ENCODE measurements around the gene DLST.

The DLST gene

DNA sequence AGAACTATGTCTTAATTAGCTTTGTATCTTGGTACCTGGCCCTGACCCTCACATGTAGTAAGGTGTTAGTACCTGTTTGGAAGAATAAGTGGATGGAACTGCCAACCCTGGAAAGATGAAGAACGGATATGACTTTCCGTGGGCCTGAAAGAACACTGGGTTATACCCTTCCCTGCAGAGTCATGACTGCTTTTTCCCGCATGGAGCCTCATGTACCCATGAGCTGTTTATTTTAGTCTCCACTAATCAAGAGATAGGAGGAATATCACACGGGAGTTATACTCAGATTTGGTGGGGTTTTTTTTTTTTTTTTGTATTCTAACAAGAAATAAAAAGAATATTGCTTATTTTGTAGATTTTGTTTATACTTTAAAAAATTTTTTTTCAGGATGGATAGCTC lies 15.9 kb downstream of the DLST start:
- no peak for DNase-seq

DNA sequence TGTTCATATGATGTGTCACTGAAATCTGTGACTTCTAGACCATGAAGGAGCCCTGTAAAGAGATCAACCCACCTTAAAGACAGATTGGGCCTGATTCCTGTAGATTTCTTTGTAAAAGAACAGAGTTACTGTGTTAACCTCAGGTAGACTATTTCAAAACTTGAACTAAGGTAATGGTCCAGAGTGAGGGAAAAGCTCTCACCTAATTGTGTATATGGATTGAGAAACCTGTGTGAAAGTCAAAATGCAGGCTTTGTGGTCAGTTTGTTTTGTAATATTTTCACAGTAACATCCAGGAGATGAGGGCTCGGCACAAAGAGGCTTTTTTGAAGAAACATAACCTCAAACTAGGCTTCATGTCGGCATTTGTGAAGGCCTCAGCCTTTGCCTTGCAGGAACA lies 16.4 kb downstream of the DLST start:
- DNase-seq: no peak

DNA sequence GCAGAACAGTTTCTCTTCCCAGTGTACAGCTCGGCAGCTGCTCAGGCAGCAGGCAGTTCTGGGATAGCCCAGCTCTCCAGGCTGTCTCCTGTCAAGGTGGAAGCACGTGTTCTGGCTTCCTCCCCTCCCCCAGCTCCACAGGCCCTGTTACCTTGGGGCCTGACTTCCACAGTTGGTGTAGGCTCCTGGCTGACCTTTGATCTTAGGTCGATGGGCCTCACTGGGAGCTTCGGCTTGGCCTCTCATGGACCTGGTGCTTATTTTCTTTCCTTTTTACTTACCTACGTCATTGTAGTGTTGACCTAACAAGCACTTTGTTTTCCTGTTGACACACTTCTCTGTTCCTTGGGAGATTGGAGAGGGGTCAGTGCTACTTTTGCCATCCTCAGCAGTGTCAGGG lies 17.0 kb downstream of the DLST start:
- DNase-seq: no peak

GRCh38 chr14:74902941-74903705 lies 21.4 kb downstream of the DLST start:
- no peak for DNase-seq

- no peak for DNase-seq
Observed at GRCh38 chr14:74904635-74905503, 23.2 kb downstream of the DLST start.

DNA sequence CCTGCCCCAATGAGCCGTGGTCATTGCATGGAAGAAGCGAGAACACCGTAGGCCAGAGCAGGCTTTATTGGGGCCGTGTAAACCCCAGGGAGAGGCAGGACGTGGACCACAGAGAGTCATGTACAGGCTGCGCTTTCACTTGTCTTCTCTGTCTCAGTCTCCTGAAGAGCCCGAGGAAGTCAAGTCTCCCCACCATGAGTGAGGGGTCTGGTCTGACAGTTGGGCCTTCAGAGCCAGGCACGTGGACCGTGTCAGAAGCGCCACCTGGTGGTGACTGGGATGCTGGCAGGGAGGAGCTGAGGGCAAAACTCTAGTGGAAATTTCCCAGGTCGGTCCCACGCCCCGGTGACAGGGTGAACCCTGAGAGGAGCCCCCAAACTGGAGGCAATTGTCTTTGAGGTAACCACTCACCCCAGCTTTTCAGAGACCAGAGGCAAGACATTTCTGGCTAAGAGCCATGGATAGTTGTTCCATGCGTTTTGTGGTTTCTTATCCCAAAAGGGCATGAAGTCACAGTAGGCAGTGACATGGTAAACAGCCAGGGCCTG lies 24.0 kb downstream of the DLST start:
- no peak for DNase-seq

GRCh38 chr14:74906925-74907521 lies 25.3 kb downstream of the DLST start:
- no peak for DNase-seq

GRCh38 chr14:74907744-74908143 lies 26.0 kb downstream of the DLST start:
- no peak for DNase-seq

DNA sequence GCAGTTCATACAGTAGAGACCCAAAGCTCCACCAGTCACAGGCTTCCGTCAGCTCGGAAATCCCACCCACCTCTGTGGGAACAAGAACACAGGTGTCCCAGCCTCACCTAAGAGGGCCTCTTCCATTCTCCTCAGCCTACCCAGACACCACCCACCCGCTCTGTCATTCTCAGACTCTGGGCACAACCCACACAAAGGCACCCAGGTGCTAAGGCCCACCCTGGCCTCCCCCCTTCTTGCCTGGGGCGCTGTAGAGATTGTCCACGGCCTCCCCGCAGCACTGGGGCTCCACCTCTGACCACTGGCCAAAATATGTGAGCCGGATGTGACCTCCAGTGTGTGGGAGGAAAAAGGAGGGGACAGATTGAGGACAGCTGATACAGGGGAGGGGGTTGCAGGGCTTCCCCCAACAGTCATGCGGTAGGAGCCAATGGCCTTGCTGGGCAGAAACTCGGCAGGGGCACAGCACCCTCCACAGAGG lies 27.2 kb downstream of the DLST start:
- no peak for DNase-seq

DNA sequence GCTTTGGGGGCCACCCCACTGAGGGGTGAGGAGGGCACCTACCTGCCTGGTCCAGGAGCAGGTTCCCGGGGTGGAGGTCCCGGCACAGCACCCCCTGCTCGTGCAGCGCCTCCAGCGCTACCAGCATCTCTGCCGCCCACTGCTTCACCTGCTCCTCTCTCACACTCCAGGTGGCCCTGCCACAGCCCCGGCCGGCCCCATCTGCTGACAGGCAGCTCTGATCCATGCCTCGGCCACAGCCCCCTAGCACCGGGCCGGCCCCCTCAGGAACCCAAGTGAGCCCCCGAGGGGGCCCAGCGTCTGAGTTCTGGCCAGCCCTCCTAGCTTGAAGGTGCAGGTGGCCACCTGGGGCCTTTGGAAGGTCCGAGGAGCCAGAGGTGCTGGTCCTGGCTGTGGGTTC lies 27.8 kb downstream of the DLST start:
- DNase-seq: no peak

GRCh38 chr14:74909911-74910310 lies 28.2 kb downstream of the DLST start:
- DNase-seq: no peak

DNA sequence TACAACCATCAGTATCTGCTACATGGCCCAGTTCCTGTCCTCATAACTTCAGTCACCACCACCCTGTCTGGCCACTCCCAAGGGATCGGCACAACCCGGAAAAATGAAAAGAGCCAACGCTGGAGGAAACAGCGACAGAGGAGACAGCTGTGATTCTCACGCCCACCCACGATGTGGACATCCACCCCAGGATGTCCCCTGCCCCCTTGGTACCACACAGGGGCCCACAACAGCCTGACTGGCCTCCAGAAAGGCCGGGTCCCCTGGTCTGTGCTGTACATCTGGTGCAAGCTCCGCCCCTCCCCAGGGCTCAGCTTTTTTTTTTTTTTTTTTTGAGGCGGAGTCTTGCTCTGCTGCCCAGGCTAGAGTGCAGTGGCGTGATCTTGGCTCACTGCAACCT lies 28.8 kb downstream of the DLST start:
- no peak for DNase-seq

GRCh38 chr14:74911221-74911620 lies 29.5 kb downstream of the DLST start:
- no peak for DNase-seq

GRCh38 chr14:74911704-74912103 lies 30.0 kb downstream of the DLST start:
- no peak for DNase-seq

- no peak for DNase-seq
Observed at GRCh38 chr14:74912111-74912510, 30.4 kb downstream of the DLST start.

GRCh38 chr14:74912801-74913200 lies 31.1 kb downstream of the DLST start:
- DNase-seq: no peak

DNA sequence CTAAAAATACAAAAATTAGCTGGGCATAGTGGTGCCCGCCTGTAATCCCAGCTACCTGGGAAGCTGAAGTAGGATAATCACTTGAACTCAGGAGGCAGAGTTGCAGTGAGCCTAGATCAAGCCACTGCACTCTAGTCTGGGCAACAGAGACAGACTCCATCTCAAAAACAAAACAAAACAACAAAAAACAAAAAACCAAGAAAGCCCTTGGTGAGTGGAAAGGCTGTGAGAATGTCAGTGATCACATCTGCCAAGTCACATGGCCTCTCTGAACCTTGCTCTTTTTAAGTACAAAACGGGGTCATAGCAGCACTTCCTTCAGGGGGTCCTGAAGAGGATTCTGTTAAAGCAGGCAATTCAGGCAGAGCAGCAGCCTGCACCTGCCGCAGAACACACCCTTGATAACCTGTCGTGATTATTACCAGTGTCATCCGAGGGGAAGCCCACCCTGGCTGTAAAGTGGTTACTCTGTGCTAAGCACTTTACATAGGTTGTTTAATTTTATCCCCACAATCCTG lies 31.7 kb downstream of the DLST start:
- DNase-seq: no peak

DNA sequence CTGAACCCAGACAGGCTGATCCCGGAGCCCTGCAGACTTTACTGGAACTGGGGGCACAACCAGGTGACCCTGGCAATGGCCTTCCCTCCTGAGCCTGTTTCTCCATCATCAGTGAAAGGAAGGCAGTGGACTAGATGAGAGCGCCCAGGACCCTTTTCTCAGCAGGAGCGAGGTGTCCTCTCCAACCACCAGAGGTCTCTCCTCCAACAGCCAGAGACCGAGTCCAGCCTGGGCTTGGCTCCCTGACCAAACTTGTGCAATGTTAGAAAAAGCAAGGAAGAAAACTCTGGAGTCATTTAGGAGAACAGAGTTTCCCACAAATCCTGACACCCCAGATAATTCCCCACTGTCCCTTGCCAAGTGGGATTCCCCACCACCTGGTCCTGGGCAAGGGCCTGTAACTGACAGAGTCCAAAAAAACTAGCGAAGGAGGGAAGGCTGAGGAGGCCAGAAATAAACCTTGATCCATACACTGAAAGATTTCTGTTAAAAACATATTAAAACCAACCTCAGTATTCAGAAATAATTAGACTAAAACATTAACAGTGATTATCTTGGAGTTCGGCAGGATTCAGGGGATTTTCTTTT lies 32.4 kb downstream of the DLST start:
- DNase-seq: peak; percentile 30

- DNase-seq: no peak
Observed at GRCh38 chr14:74915426-74915825, 33.7 kb downstream of the DLST start.

DNA sequence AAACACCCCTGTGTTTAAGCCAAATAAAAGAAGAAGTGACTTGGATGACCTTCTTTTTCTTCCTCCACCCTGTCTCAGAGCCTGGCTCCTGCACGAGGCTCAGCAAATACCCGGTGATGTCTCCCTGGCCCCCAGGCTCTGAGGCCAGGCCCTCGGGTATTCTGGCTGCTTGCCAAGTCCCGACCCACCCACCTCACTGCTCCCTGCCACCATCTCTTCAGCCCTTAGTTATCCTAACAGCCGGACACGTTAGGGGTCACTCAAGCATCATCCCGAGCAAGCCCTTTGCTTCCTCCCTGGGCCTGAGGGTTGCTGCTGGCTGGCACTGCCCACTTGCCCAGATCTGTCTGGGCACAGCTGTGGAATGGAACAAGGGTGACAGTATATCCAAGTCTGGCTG lies 34.1 kb downstream of the DLST start:
- no peak for DNase-seq

DNA sequence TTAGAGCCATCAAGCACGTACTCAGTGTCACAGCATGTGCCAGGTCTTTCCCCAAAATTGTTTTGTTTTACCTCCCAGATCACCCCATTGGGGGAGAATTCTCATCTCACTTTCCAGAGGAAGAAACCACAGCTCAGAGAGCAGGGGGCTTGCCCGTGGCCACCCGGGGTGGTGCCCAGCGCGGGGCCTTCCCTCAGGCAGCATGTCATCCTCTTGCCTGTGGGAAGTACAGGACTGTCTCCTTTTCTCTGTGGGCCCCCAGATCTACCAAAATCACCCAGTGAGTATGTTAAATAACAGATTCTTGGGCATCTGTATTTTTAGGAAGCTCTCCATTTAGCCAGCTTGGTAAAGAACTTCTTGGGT lies 35.4 kb downstream of the DLST start:
- no peak for DNase-seq

DNA sequence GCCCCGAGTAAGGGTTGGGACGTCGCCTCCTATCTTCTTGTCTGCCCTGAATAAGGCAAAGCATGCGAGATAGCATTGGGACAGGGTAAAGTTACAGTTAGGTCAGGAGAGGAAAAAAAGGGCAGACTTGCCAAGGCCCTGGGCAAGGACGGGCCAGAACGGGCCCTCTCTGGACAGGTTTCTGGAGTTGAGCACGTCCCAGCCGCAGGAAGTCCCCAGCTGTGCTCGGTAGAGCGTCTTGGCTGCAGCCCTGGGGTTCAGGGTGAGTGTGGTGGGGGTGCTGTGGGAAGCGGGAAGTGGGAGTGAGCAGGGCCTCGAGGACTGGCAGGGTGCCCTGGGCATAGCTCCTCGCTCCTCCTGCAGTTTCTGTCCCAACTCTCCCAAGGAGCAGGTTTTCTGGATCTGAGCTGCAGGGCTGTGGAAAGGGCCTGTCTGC lies 35.9 kb downstream of the DLST start:
- DNase-seq: no peak

DNA sequence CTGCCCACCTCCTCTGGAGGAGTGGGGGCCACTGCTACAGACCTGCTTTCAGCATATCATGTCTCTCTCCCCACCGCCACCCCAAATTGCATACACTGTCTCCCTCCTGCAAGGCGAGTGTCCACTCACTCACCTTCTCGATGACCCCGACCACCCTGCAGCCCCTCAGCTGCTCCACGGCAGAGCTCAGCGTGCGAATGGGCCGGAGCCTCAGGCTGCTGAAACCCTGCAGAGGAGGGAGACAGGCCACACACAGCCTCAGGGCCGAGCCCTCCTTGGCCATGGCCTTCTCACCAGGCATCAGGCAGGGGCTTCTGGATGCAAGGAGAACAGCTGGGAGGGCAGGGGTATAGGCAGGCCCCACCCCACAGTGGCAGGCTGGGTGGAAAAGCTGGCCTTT lies 36.7 kb downstream of the DLST start:
- DNase-seq: no peak

Data from T1000 (cell line).